ENCODE results near the gene TTLL4.
"Not testable (repeated sequence)": the region's sequence is repeated elsewhere in the genome, so short reads cannot be mapped to it uniquely, and the experiment has no call there.

TTLL4 gene

GRCh38 chr2:218756599-218757377 is 46.2 kb downstream of the TTLL4 start:
- no CpG with 5 or more reads among the region's 6 CpGs for WGBS (ENCODE audit: insufficient coverage, insufficient read length)
- no peak overlapping the region for H3K27ac ChIP-seq (ENCODE audit: low read length)
- H3K36me3 ChIP-seq (ENCODE audit: control insufficient read depth, insufficient read depth, low read length): peaks cover 26% of the 10 kb centered on the region
- H3K9me3 ChIP-seq (ENCODE audit: control insufficient read depth, insufficient read depth, low read length): no peaks in the 10 kb centered on the region
- no peak overlapping the region for H3K4me3 ChIP-seq (ENCODE audit: low read length)
- H3K4me1 ChIP-seq (ENCODE audit: control insufficient read depth, insufficient read depth, low read length): no peaks in the 10 kb centered on the region
- DNase-seq (ENCODE audit: low read depth, low spot score): no peak
- no peaks in the 10 kb centered on the region for H3K27me3 ChIP-seq (ENCODE audit: control insufficient read depth, insufficient read depth, low read length)

GRCh38 chr2:218761795-218762194 is 51.2 kb downstream of the TTLL4 start:
- H3K4me3 ChIP-seq (ENCODE audit: low read length): no peak overlapping the region
- no peaks in the 10 kb centered on the region for H3K4me1 ChIP-seq (ENCODE audit: control insufficient read depth, insufficient read depth, low read length)
- no peaks in the 10 kb centered on the region for H3K27me3 ChIP-seq (ENCODE audit: control insufficient read depth, insufficient read depth, low read length)
- no peak for DNase-seq (ENCODE audit: low read depth, low spot score)
- no peak overlapping the region for H3K27ac ChIP-seq (ENCODE audit: low read length)
- H3K9me3 ChIP-seq (ENCODE audit: control insufficient read depth, insufficient read depth, low read length): no peaks in the 10 kb centered on the region
- no CpG with 5 or more reads among the region's 2 CpGs for WGBS (ENCODE audit: insufficient coverage, insufficient read length)
- H3K36me3 ChIP-seq (ENCODE audit: control insufficient read depth, insufficient read depth, low read length): no peaks in the 10 kb centered on the region

- WGBS (ENCODE audit: insufficient coverage, insufficient read length): no CpG with 5 or more reads among the region's 5 CpGs
- H3K9me3 ChIP-seq (ENCODE audit: control insufficient read depth, insufficient read depth, low read length); H3K27me3 ChIP-seq (ENCODE audit: control insufficient read depth, insufficient read depth, low read length); H3K4me3 ChIP-seq (ENCODE audit: low read length); DNase-seq (ENCODE audit: low read depth, low spot score); H3K36me3 ChIP-seq (ENCODE audit: control insufficient read depth, insufficient read depth, low read length); H3K27ac ChIP-seq (ENCODE audit: low read length); H3K4me1 ChIP-seq (ENCODE audit: control insufficient read depth, insufficient read depth, low read length): not testable (repeated sequence)
These were observed 62.1 kb downstream of the TTLL4 start for GRCh38 chr2:218772759-218773158.

- H3K4me3 ChIP-seq (ENCODE audit: low read length): no peak overlapping the region
- WGBS (ENCODE audit: insufficient coverage, insufficient read length): no CpG with 5 or more reads among the region's 2 CpGs
- H3K27ac ChIP-seq (ENCODE audit: low read length): no peak overlapping the region
- H3K4me1 ChIP-seq (ENCODE audit: control insufficient read depth, insufficient read depth, low read length): no peaks in the 10 kb centered on the region
- DNase-seq (ENCODE audit: low read depth, low spot score): no peak
- H3K27me3 ChIP-seq (ENCODE audit: control insufficient read depth, insufficient read depth, low read length): no peaks in the 10 kb centered on the region
- no peaks in the 10 kb centered on the region for H3K9me3 ChIP-seq (ENCODE audit: control insufficient read depth, insufficient read depth, low read length)
- no peaks in the 10 kb centered on the region for H3K36me3 ChIP-seq (ENCODE audit: control insufficient read depth, insufficient read depth, low read length)
These were observed 63.2 kb downstream of the TTLL4 start for GRCh38 chr2:218773881-218774280.

DNA sequence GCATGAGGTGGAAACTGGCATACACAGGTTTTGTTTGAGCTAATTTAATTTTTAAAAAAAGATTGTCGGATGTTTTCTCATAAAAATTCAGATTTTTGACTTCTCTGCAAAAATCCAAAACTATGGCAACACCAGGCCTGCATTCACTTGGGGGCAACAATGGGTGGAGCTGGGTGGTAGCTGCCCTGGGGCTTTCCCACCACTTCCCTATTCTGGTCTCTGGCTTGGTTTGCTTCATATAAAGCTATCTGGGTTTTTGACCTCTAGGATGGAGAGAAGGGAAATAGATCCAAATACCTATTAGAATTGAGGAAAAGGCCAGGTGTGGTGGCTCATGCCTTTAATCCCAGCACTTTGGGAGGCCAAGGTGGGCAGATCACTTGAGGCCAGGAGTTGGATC is 65.9 kb downstream of the TTLL4 start:
- H3K4me1 ChIP-seq (ENCODE audit: control insufficient read depth, insufficient read depth, low read length): no peaks in the 10 kb centered on the region
- H3K27me3 ChIP-seq (ENCODE audit: control insufficient read depth, insufficient read depth, low read length): no peaks in the 10 kb centered on the region
- H3K9me3 ChIP-seq (ENCODE audit: control insufficient read depth, insufficient read depth, low read length): no peaks in the 10 kb centered on the region
- no peak overlapping the region for H3K27ac ChIP-seq (ENCODE audit: low read length)
- no CpG with 5 or more reads among the region's 1 CpG for WGBS (ENCODE audit: insufficient coverage, insufficient read length)
- no peak for DNase-seq (ENCODE audit: low read depth, low spot score)
- no peaks in the 10 kb centered on the region for H3K36me3 ChIP-seq (ENCODE audit: control insufficient read depth, insufficient read depth, low read length)
- H3K4me3 ChIP-seq (ENCODE audit: low read length): no peak overlapping the region

GRCh38 chr2:218777276-218777990 is 66.8 kb downstream of the TTLL4 start:
- peaks cover 2% of the 10 kb centered on the region; the same call in 1 of the 2 replicates for H3K27me3 ChIP-seq (ENCODE audit: control insufficient read depth, insufficient read depth, low read length)
- WGBS (ENCODE audit: insufficient coverage, insufficient read length): no CpG with 5 or more reads among the region's 9 CpGs
- no peak overlapping the region for H3K4me3 ChIP-seq (ENCODE audit: low read length)
- H3K9me3 ChIP-seq (ENCODE audit: control insufficient read depth, insufficient read depth, low read length): no peaks in the 10 kb centered on the region
- DNase-seq (ENCODE audit: low read depth, low spot score): no peak
- no peak overlapping the region for H3K27ac ChIP-seq (ENCODE audit: low read length)
- no peaks in the 10 kb centered on the region for H3K4me1 ChIP-seq (ENCODE audit: control insufficient read depth, insufficient read depth, low read length)
- no peaks in the 10 kb centered on the region for H3K36me3 ChIP-seq (ENCODE audit: control insufficient read depth, insufficient read depth, low read length)

- Histone ChIP-seq H3K4me1 (ENCODE audit: control insufficient read depth, insufficient read depth, low read length) (no peaks in the 10 kb centered on the region), H3K27ac (ENCODE audit: low read length) (no peak overlapping the region), H3K27me3 (ENCODE audit: control insufficient read depth, insufficient read depth, low read length) (peaks cover 8% of the 10 kb centered on the region; the same call in 1 of the 2 replicates), H3K9me3 (ENCODE audit: control insufficient read depth, insufficient read depth, low read length) (no peaks in the 10 kb centered on the region), H3K36me3 (ENCODE audit: control insufficient read depth, insufficient read depth, low read length) (no peaks in the 10 kb centered on the region), H3K4me3 (ENCODE audit: low read length) (no peak overlapping the region)
- no CpG with 5 or more reads among the region's 2 CpGs for WGBS (ENCODE audit: insufficient coverage, insufficient read length)
- DNase-seq (ENCODE audit: low read depth, low spot score): no peak
These were observed 69.4 kb downstream of the TTLL4 start for GRCh38 chr2:218780046-218780445.

DNA sequence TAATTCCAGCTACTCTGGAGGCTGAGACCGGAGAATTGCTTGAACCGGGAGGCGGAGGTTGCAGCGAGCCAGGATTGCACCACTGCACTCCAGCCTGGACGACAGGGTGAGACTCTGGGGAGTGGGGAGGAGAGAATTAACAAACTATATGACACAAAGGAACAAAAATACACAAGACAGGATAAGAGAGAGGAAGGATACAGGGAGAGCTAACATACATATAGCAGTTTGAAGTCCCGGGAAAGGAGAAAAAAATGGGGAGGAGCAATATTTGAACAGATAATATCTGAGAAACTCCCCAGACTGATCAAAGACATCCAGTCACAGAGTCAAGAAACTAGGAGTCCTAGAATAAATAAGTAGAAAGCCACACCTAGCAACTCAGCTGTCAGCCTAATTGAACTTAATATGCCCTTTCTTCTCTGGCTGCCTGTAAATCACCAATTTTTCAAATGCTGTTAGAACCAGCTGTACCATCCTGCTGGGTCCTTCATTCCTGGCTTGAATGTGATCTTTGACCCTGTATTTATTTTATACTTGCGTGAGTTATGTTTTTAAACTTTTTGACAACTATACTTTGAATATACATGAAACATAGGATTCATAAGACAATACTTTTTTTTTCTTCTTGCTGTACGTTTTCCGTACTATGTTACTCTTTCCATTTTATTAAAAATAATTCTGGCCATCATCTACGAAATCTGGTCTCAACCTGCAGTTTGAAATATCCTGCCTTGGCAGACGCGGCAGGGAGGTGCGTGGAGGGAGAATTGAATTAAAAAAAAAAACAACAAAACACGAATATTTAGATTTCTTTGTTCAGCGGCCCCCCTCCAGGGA is 70.4 kb downstream of the TTLL4 start:
- Histone ChIP-seq H3K4me3 (ENCODE audit: low read length) (peak overlapping the region; percentile 58; the same call in 1 of the 2 replicates), H3K9me3 (ENCODE audit: control insufficient read depth, insufficient read depth, low read length) (no peaks in the 10 kb centered on the region), H3K27me3 (ENCODE audit: control insufficient read depth, insufficient read depth, low read length) (peaks cover 8% of the 10 kb centered on the region; the same call in 1 of the 2 replicates), H3K27ac (ENCODE audit: low read length) (no peak overlapping the region), H3K4me1 (ENCODE audit: control insufficient read depth, insufficient read depth, low read length) (no peaks in the 10 kb centered on the region), H3K36me3 (ENCODE audit: control insufficient read depth, insufficient read depth, low read length) (no peaks in the 10 kb centered on the region)
- no peak for DNase-seq (ENCODE audit: low read depth, low spot score)
- WGBS (ENCODE audit: insufficient coverage, insufficient read length): no CpG with 5 or more reads among the region's 15 CpGs

- no peaks in the 10 kb centered on the region for H3K9me3 ChIP-seq (ENCODE audit: control insufficient read depth, insufficient read depth, low read length)
- no peak for DNase-seq (ENCODE audit: low read depth, low spot score)
- H3K4me3 ChIP-seq (ENCODE audit: low read length): peak within 1 kb of the TSS; percentile 58; the same call in 1 of the 2 replicates
- no CpG with 5 or more reads among the region's 76 CpGs for WGBS (ENCODE audit: insufficient coverage, insufficient read length)
- peaks cover 8% of the 10 kb centered on the region; the same call in 1 of the 2 replicates for H3K27me3 ChIP-seq (ENCODE audit: control insufficient read depth, insufficient read depth, low read length)
- no peaks in the 10 kb centered on the region for H3K4me1 ChIP-seq (ENCODE audit: control insufficient read depth, insufficient read depth, low read length)
- no peaks in the 10 kb centered on the region for H3K36me3 ChIP-seq (ENCODE audit: control insufficient read depth, insufficient read depth, low read length)
- H3K27ac ChIP-seq (ENCODE audit: low read length): no peak within 1 kb of the TSS
These were observed 71.3 kb downstream of the TTLL4 start, which contains the start of gene CYP27A1 for GRCh38 chr2:218781691-218782527. Gene CYP27A1 (plus strand): TSS chr2:218782147. CDS start chr2:218782183, 36 bp downstream.

All from iPS DF 6.9 (cell line).